ENCODE data around the gene WWOX.

GRCh38 chr16:78225919-78226318 lies 126.5 kb downstream of the WWOX start:
- no peak for TF ChIP-seq CTCF (IDR thresholded peaks at IDR 0.05; ENCODE audit: poor library complexity, severe bottlenecking)
- TF ChIP-seq SMC3 (conservative IDR thresholded peaks at IDR 0.05; ENCODE audit: poor library complexity) = no peak
- no peak for TF ChIP-seq RAD21 (conservative IDR thresholded peaks at IDR 0.05)
- TF ChIP-seq EZH2 (IDR thresholded peaks at IDR 0.05; ENCODE audit: borderline replicate concordance, insufficient read depth, low read length, poor library complexity, severe bottlenecking) = no peak

All from neural cell (in vitro differentiated cells).